ENCODE data around the gene BCL7C.
A peak's percentile ranks its signal among the peaks of the same experiment; 100 is the strongest.

The BCL7C gene

GRCh38 chr16:30922960-30923535 lies 29.2 kb upstream of the BCL7C start:
- H3K4me3 ChIP-seq (ENCODE audit: low read depth, low read length), result peak overlapping the region; percentile 62
- in situ Hi-C loops (cut with HindIII; ENCODE audit: low sequenced_read_pairs), result no loop called here
- DNase-seq (ENCODE audit: low read depth), result peak; percentile 99
- TF ChIP-seq, protein P1, sequence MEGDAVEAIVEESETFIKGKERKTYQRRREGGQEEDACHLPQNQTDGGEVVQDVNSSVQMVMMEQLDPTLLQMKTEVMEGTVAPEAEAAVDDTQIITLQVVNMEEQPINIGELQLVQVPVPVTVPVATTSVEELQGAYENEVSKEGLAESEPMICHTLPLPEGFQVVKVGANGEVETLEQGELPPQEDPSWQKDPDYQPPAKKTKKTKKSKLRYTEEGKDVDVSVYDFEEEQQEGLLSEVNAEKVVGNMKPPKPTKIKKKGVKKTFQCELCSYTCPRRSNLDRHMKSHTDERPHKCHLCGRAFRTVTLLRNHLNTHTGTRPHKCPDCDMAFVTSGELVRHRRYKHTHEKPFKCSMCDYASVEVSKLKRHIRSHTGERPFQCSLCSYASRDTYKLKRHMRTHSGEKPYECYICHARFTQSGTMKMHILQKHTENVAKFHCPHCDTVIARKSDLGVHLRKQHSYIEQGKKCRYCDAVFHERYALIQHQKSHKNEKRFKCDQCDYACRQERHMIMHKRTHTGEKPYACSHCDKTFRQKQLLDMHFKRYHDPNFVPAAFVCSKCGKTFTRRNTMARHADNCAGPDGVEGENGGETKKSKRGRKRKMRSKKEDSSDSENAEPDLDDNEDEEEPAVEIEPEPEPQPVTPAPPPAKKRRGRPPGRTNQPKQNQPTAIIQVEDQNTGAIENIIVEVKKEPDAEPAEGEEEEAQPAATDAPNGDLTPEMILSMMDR (IDR thresholded peaks at IDR 0.05; ENCODE audit: low read depth, low read length, missing control alignments), result no peak

DNA sequence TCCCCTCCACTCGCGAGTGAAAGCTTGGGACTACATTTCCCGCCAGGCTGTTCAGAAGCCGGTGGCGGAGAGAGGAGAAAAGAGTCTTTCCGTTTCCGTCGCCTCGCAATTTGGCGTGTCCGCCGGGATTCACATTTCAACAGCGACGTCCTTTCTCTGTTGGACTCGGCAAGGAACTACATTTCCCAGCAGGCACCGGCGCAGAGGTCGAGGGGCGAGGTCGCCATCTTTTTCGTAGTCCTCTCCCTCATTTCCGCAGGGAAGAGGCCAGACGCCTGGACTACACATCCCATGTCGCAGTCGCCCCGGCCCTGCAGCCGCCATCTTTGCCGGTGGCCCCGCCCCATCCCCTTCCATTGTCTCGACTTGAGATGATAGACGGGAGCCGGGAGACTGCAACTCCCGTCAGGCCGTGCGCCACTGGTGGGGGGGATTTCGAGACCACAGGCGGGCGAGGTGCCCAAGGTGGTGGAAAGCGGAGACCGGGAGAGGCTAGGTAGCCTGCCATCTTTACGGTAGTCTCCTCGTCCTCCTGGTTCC lies 28.6 kb upstream of the BCL7C start:
- peak overlapping the region; percentile 62 for H3K4me3 ChIP-seq (ENCODE audit: low read depth, low read length)
- peak; percentile 99 for DNase-seq (ENCODE audit: low read depth)
- in situ Hi-C loops (cut with HindIII; ENCODE audit: low sequenced_read_pairs), result no loop called here
- TF ChIP-seq, protein P1 (IDR thresholded peaks at IDR 0.05; ENCODE audit: low read depth, low read length, missing control alignments), result no peak

- DNase-seq (ENCODE audit: low read depth), result peak; percentile 85
- TF ChIP-seq, protein P1 (IDR thresholded peaks at IDR 0.05; ENCODE audit: low read depth, low read length, missing control alignments), result peak; percentile 90
- H3K4me3 ChIP-seq (ENCODE audit: low read depth, low read length), result peak overlapping the region; percentile 62
- in situ Hi-C loops (cut with HindIII; ENCODE audit: low sequenced_read_pairs), result no loop called here
Measured at GRCh38 chr16:30921748-30922419, 28.0 kb upstream of the BCL7C start.

GRCh38 chr16:30921459-30921747 lies 27.5 kb upstream of the BCL7C start:
- H3K4me3 ChIP-seq (ENCODE audit: low read depth, low read length), result peak overlapping the region; percentile 62
- in situ Hi-C loops (cut with HindIII; ENCODE audit: low sequenced_read_pairs), result no loop called here
- TF ChIP-seq, protein P1 (IDR thresholded peaks at IDR 0.05; ENCODE audit: low read depth, low read length, missing control alignments), result no peak
- DNase-seq (ENCODE audit: low read depth), result no peak

DNA sequence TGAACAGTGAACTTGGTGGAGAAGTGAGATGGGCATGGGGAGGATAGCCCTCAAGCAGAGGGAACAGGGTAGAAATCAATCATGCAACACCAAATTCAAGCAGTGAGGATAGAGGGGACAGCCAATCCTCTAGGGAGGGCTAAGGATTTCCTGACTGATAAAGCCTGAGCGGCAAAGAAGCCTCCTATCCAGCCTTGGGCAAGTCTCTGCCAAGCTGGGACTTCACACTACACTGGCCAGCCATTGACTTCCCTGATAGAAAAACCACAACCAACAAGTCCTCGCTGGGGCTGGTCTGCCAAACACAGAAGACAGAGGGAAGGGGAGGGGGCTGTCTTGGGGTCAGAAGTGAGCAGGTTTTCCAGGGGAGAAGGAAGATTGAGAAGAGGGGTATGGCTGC lies 27.0 kb upstream of the BCL7C start:
- in situ Hi-C loops (cut with HindIII; ENCODE audit: low sequenced_read_pairs), result no loop called here
- DNase-seq (ENCODE audit: low read depth), result no peak
- TF ChIP-seq, protein P1 (IDR thresholded peaks at IDR 0.05; ENCODE audit: low read depth, low read length, missing control alignments), result no peak
- H3K4me3 ChIP-seq (ENCODE audit: low read depth, low read length), result no peak overlapping the region

DNA sequence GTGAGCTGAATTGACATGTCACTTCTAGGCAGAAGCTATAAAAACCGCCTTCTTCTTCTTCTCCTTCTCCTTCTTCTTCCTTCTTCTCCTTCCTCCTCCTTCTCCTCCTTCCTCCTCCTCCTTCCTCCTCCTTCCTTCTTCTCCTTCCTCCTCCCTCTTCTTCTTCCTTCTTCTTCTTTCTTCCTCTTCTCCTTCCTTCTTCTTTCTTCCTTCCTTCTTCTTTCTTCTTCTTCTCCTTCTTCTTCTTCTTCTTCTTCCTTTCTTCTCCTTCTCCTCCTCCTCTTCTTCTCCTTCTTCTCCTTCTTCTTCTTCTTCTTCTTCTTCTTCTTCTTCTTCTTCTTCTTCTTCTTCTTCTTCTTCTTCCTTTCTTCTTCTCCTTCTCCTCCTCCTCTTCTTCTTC lies 24.7 kb upstream of the BCL7C start:
- no peak overlapping the region for H3K4me3 ChIP-seq (ENCODE audit: low read depth, low read length)
- no peak for DNase-seq (ENCODE audit: low read depth)
- in situ Hi-C loops (cut with HindIII; ENCODE audit: low sequenced_read_pairs), result no loop called here
- TF ChIP-seq, protein P1 (IDR thresholded peaks at IDR 0.05; ENCODE audit: low read depth, low read length, missing control alignments), result no peak
